OCI-LY3 (cell line): ENCODE measurements around the gene BLID.

Experiments used
- EZH2phosphoT487 ChIP-seq: fragments of 200-600 bp; shearing (Covaris generic); IDR thresholded peaks from 2 replicates; pipeline ENCODE4 v1.6.1; 2018; ENCODE audit warnings: antibody characterized with exemption, mixed run types, low read depth
- TF ChIP-seq, protein P1 (sequence below): fragments of 200-600, 300-600 bp; sonication (generic); IDR thresholded peaks from 2 replicates; pipeline ENCODE4 v1.5.1; 2014; ENCODE audit warnings: antibody characterized with exemption, low read length, low read depth

DNA sequence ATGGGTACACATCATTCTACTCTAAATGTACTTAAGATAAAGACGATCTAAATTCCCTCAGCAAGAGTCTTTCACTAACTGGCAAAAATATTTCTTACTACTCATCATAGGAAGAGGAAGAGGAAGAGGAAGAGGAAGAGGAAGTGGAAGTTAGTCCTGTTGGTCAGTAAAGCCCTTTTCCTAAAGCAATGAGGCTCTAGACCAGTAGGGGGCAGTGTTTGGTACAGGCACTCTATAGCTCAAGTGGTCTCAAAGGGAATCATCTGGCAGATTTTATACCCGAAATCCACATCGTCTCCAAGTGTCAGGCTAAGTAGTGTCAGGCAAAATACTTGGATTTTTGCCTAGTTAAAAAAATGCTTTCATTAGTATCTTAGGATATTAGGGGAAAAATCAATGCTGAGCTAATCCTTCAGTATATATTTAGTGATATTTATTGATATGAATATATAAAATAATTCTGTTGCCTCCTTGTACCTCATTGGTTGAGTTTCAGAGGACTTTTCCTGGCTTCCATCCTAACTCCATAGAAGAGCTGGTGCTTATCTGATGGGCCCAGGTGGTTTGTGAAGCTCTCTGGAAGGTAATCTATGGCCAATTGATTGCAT, 7.7 kb downstream of the BLID start:
- TF ChIP-seq, protein P1, sequence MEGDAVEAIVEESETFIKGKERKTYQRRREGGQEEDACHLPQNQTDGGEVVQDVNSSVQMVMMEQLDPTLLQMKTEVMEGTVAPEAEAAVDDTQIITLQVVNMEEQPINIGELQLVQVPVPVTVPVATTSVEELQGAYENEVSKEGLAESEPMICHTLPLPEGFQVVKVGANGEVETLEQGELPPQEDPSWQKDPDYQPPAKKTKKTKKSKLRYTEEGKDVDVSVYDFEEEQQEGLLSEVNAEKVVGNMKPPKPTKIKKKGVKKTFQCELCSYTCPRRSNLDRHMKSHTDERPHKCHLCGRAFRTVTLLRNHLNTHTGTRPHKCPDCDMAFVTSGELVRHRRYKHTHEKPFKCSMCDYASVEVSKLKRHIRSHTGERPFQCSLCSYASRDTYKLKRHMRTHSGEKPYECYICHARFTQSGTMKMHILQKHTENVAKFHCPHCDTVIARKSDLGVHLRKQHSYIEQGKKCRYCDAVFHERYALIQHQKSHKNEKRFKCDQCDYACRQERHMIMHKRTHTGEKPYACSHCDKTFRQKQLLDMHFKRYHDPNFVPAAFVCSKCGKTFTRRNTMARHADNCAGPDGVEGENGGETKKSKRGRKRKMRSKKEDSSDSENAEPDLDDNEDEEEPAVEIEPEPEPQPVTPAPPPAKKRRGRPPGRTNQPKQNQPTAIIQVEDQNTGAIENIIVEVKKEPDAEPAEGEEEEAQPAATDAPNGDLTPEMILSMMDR = peak; percentile 89
- TF ChIP-seq EZH2phosphoT487 = no peak
